Tibial artery (tissue), 4 donors: ENCODE results near the gene SPEG.
"Not testable (repeated sequence)": the region's sequence is repeated elsewhere in the genome, so short reads cannot be mapped to it uniquely, and the experiment has no call there.

Source experiments
- DNase-seq, 2 donors: peaks; one replicate each; pipeline ENCODE4 v3.0.0-alpha.2; 2019
- H3K27ac ChIP-seq, 2 donors: fragments of 200-600 bp; sonication (generic) in 1 of 2; 1 replicate in 1 of 2; 2 replicates in 1 of 2; pipeline ENCODE4 v1.5.1; 2018 to 2019; ENCODE audit warnings: mild to moderate bottlenecking in 1 of 2
- H3K27me3 ChIP-seq, 2 donors: fragments of 200-600 bp; sonication (generic) in 1 of 2; one replicate each; pipeline versions ENCODE4 v1.5.1 to v1.6.0; 2016 to 2019
- H3K36me3 ChIP-seq, 3 donors: fragments of 200-600 bp; sonication (generic) in 2 of 3; one replicate each; pipeline ENCODE4 v1.5.1; 2016 to 2019; ENCODE audit warnings: mild to moderate bottlenecking in 2 of 3
- H3K4me1 ChIP-seq, 4 donors: fragments of 200-600 bp; sonication (generic) in 2 of 4; 1 replicate in 3 of 4; 2 replicates in 1 of 4; pipeline ENCODE4 v1.5.1; 2016 to 2019
- H3K4me3 ChIP-seq, 2 donors: fragments of 200-600 bp; sonication (generic) in 1 of 2; 1 replicate in 1 of 2; 2 replicates in 1 of 2; pipeline ENCODE4 v1.5.1; 2018 to 2019; ENCODE audit warnings: mild to moderate bottlenecking in 2 of 2
- H3K9me3 ChIP-seq, 3 donors: fragments of 200-600 bp; sonication (generic) in 1 of 3; one replicate each; pipeline ENCODE4 v1.5.1; 2016 to 2019
- CTCF ChIP-seq, 2 experiments: fragments of 200-600 bp in 1 of 2; fragments of 450-650 bp in 1 of 2; IDR thresholded peaks; one replicate each; pipeline ENCODE4 v1.5.1; 2017 to 2019; ENCODE audit warnings: antibody characterized with exemption in 2 of 2, mild to moderate bottlenecking in 1 of 2, moderate library complexity in 1 of 2
- intact Hi-C: fragments of 100-400 bp; cut with DNase I; formaldehyde crosslinking; loops from one replicate; pipeline ENCODE4 v1.15.0; 2023; ENCODE audit warnings: low total_unique reads

SPEG gene

GRCh38 chr2:219387306-219388120, 47.1 kb upstream of the SPEG start, which contains the start of gene DNPEP:
DNPEP (minus strand) TSS chr2:219387912; CDS start chr2:219387794, 118 bp downstream.
- Histone ChIP-seq H3K4me3 (peak within 1 kb of the TSS; percentile 67 to 94), H3K27me3 (no peaks in the 10 kb centered on the region), H3K36me3 (peaks cover 30 to 41% (median 37%) of the 10 kb centered on the region in 3 donors), H3K4me1 (peaks cover 0 to 14% (median 11%) of the 10 kb centered on the region in 4 donors), H3K9me3 (no peaks in the 10 kb centered on the region), H3K27ac (peak within 1 kb of the TSS; percentile 91 to 97)
- intact Hi-C loops, result loop anchor here (10.0 kb wide), 1 partner anchor 213 kb away; the partner anchor contains the start of genes CNPPD1, RETREG2 and SLC23A3
- no peak for TF ChIP-seq CTCF (IDR thresholded peaks at IDR 0.05)
- peak; percentile 92 to 96 for DNase-seq

GRCh38 chr2:219388121-219388906, 46.3 kb upstream of the SPEG start:
- intact Hi-C loops, result loop anchor here (10.0 kb wide), 1 partner anchor 214 kb away; the partner anchor contains the start of genes CNPPD1, RETREG2 and SLC23A3

GRCh38 chr2:219388907-219389156, 45.8 kb upstream of the SPEG start:
- Histone ChIP-seq H3K4me1 (peaks cover 0 to 14% (median 11%) of the 10 kb centered on the region in 4 donors), H3K27ac (peak overlapping the region; percentile 91 to 97), H3K9me3 (no peaks in the 10 kb centered on the region), H3K36me3 (peaks cover 23 to 28% (median 25%) of the 10 kb centered on the region in 3 donors), H3K27me3 (no peaks in the 10 kb centered on the region), H3K4me3 (peak overlapping the region; percentile 67 to 94)
- no peak for TF ChIP-seq CTCF (IDR thresholded peaks at IDR 0.05)
- intact Hi-C loops, result loop anchor here (10.0 kb wide), 1 partner anchor 214 kb away; the partner anchor contains the start of genes CNPPD1, RETREG2 and SLC23A3
- DNase-seq, result no peak

More at GRCh38 chr2:219388121-219388906, 46.3 kb upstream of the SPEG start:
- TF ChIP-seq CTCF (IDR thresholded peaks at IDR 0.05), result peak; percentile 64 to 87
- peaks cover 0 to 14% (median 11%) of the 10 kb centered on the region in 4 donors for H3K4me1 ChIP-seq
- peak overlapping the region; percentile 91 to 97 for H3K27ac ChIP-seq
- peak; percentile 97 to 99 for DNase-seq
- H3K27me3 ChIP-seq, result no peaks in the 10 kb centered on the region
- H3K36me3 ChIP-seq, result peaks cover 23 to 33% (median 30%) of the 10 kb centered on the region in 3 donors
- H3K4me3 ChIP-seq, result peak overlapping the region; percentile 67 to 94
- no peaks in the 10 kb centered on the region for H3K9me3 ChIP-seq

- no peak for TF ChIP-seq CTCF (IDR thresholded peaks at IDR 0.05)
- peak in 1 of 2 donors; percentile 60 for DNase-seq
- intact Hi-C loops, result no loop called here
- no peaks in the 10 kb centered on the region for H3K27me3 ChIP-seq
- no peak overlapping the region for H3K27ac ChIP-seq
- H3K4me3 ChIP-seq, result no peak overlapping the region
- H3K36me3 ChIP-seq, result no peaks in the 10 kb centered on the region
- peaks cover 0 to 11% (median 0%) of the 10 kb centered on the region in 4 donors for H3K4me1 ChIP-seq
- no peaks in the 10 kb centered on the region for H3K9me3 ChIP-seq
Measured at GRCh38 chr2:219392754-219393153, 41.9 kb upstream of the SPEG start.

GRCh38 chr2:219395056-219395455, 39.6 kb upstream of the SPEG start:
- DNase-seq, result peak in 1 of 2 donors; percentile 51
- H3K27me3 ChIP-seq, H3K9me3 ChIP-seq, H3K27ac ChIP-seq, H3K4me3 ChIP-seq, H3K36me3 ChIP-seq, intact Hi-C loops: not testable (repeated sequence)
- H3K4me1 ChIP-seq, result peaks cover 0 to 17% (median 0%) of the 10 kb centered on the region in 4 donors
